ENCODE measurements around the gene AGT. TPM values are rescaled to one million over a fixed set of nuclear protein-coding genes. Genes with fewer than 3 reads are reported as not detected.
"Not testable (repeated sequence)": the region's sequence is repeated elsewhere in the genome, so short reads cannot be mapped to it uniquely, and the experiment has no call there.

AGT gene
- total RNA-seq, 2 donors from 2014 or later, result 86.3 to 152 TPM

DNA sequence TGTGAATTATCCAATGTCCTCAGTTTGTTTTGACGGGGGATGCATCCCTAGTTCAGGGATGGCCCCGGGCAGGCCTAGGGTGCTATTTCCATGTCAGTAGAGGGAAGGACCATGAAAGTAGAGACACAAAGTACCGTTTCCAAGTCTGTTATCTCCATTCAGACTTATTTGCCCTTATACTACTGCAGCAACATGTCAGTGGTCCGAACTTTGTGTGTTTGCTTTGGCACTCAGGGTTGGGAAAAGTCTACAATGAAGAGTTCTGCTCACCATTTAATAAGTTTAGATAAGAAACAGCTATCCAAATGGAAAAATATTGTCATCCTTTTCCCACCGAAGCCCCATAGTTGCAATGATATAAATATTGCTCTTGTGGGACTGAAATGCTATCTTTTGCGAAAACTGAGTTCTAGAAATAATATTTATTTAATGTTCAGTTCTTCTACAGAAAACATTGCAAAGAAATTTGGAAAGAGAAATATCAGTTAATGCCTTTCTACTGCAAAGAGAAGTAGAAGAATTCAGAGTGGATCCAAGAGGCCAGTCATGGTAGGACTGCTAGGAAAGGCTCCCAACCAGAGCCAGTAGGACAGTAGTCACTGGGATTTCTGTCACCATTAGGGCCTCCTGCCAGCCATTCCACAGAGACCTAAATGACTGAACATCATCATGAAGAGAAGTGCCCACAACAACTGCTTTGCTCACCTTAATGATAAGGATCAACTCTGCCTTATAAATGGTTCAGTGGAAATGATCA is 11.5 kb upstream of the AGT start:
- Histone ChIP-seq H3K27ac (peak overlapping the region; percentile 57 to 61), H3K9me3 (no peaks in the 10 kb centered on the region), H3K27me3 (no peaks in the 10 kb centered on the region), H3K4me1 (peaks cover 0 to 18% of the 10 kb centered on the region in 2 donors), H3K36me3 (no peaks in the 10 kb centered on the region), H3K4me3 (no peak overlapping the region)
- no peak for DNase-seq (ENCODE audit: low spot score)
- TF ChIP-seq, protein P1, sequence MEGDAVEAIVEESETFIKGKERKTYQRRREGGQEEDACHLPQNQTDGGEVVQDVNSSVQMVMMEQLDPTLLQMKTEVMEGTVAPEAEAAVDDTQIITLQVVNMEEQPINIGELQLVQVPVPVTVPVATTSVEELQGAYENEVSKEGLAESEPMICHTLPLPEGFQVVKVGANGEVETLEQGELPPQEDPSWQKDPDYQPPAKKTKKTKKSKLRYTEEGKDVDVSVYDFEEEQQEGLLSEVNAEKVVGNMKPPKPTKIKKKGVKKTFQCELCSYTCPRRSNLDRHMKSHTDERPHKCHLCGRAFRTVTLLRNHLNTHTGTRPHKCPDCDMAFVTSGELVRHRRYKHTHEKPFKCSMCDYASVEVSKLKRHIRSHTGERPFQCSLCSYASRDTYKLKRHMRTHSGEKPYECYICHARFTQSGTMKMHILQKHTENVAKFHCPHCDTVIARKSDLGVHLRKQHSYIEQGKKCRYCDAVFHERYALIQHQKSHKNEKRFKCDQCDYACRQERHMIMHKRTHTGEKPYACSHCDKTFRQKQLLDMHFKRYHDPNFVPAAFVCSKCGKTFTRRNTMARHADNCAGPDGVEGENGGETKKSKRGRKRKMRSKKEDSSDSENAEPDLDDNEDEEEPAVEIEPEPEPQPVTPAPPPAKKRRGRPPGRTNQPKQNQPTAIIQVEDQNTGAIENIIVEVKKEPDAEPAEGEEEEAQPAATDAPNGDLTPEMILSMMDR (IDR thresholded peaks at IDR 0.05), result no peak

DNA sequence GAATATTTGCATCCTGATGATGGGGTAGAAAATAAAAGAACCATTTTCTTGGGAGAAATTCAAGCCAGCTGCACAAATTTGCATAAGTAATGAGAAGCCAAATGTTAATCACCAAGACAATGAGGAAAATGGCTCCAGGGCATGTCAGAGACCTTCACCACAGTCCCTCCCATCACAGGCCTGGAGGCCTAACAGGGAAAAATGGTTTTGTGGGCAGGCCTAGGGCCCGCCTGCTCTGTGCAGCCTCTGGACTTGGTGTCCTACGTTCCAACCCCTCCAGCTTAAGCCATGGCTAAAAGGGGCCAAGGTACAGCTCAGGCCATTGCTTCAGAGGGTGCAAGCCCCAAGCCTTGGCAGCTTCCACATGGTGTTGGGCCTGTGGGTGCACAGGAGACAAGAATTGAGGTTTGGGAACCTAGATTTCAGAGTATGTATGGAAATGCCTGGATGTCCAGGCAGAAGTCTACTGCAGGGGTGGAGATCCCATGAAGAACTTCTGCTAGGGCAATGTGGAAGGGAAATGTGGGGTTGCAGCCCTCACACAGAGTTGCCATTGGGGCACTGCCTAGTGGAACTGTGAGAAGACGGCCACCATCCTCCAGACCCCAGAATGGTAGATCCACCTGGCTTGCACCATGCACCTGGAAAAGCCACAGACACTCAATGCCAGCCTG is 8.1 kb upstream of the AGT start:
- not testable (repeated sequence) for H3K9me3 ChIP-seq; H3K27me3 ChIP-seq; H3K36me3 ChIP-seq; DNase-seq (ENCODE audit: low spot score); H3K27ac ChIP-seq; H3K4me3 ChIP-seq; H3K4me1 ChIP-seq

DNA sequence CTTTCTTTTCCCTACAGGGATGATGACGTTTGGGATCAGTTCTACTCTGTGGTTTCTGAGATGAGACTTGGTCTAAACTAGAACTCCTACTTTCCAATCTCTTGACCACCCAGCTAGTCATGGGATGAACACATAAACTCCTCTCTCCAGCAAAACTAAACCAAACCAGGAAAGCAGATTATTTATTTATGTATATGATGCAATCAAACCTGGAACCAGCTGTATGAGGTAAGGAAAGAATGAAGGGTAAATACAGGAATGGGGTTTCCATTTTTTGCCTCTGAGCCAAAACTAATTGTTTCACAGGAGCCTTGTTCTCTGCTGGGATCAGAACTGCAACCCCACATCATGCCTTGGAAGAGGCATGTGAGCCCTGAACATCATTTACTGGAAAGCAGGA is 3.3 kb upstream of the AGT start:
- no peak overlapping the region for H3K27ac ChIP-seq
- no peak for DNase-seq (ENCODE audit: low spot score)
- TF ChIP-seq, protein P1 (IDR thresholded peaks at IDR 0.05), result no peak

DNA sequence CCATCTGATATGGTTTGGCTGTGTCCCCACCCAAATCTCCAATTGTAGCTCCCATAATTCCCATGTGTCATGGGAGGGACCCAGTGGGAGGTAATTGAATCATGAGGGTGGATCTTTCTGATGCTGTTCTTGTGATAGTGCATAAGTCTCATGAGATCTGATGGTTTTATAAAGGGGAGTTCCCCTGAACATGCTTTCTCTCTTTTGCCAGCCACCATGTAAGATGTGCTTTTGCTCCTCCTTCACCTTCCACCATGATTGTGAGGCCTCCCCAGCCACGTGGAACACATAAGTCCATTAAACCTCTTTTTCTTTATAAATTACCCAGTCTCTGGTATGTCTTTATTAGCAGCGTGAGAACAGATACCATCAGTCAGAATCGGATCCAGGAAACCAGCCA is 2.5 kb upstream of the AGT start:
- H3K27ac ChIP-seq; H3K36me3 ChIP-seq; H3K4me3 ChIP-seq; H3K9me3 ChIP-seq; DNase-seq (ENCODE audit: low spot score); H3K27me3 ChIP-seq: not testable (repeated sequence)
- peaks cover 0 to 28% of the 10 kb centered on the region in 2 donors for H3K4me1 ChIP-seq

More for the DNA sequence above, 3.3 kb upstream of the AGT start:
- no peaks in the 10 kb centered on the region for H3K27me3 ChIP-seq
- no peaks in the 10 kb centered on the region for H3K36me3 ChIP-seq
- H3K9me3 ChIP-seq, result no peaks in the 10 kb centered on the region
- peaks cover 0 to 27% of the 10 kb centered on the region in 2 donors for H3K4me1 ChIP-seq
- H3K4me3 ChIP-seq, result no peak overlapping the region

DNA sequence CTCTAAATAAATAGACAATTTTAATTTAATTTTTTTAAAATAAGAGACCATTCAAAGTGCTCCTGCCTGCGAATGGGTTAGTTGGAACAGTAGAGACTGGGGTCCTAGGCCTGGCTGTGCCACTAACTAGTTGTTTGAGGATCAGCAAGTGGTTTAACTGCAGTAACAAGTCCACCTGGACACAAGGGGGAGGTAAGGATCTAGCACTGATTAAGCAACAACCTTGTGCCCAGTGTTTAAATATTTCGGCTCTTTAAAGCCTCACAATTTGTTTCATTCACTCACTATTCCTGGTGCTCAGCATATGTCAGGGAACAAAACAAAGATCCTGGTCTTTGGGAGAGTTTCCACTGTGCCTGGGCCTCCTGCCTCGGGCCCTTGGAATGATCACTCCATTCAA is 1.6 kb upstream of the AGT start:
- H3K4me3 ChIP-seq, result no peak overlapping the region
- H3K36me3 ChIP-seq, result no peaks in the 10 kb centered on the region
- TF ChIP-seq, protein P1 (IDR thresholded peaks at IDR 0.05), result no peak
- peaks cover 0 to 31% of the 10 kb centered on the region in 2 donors for H3K4me1 ChIP-seq
- no peak overlapping the region for H3K27ac ChIP-seq
- no peaks in the 10 kb centered on the region for H3K9me3 ChIP-seq
- DNase-seq (ENCODE audit: low spot score), result no peak
- H3K27me3 ChIP-seq, result no peaks in the 10 kb centered on the region

DNA sequence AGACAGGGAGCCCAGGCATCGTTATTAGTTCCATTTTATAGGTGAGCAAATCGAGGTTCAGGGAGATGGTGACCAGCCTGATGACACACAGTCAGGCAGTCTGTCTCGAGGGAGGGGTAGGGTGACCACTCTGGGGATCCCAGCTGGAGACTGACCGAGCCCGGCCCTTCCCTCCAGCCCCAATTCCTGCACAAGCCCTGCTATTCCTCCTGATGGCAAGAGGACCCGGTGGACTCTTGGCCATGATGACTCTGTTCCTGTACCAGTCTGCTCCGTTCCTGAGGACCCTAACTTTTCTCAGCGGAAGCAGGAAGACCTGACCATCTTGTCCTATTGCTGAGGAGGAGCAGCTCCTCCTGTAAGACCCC is 391 bp downstream of the AGT start:
- Histone ChIP-seq H3K9me3 (no peaks in the 10 kb centered on the region), H3K27ac (peak overlapping the region; percentile 87 to 90), H3K4me3 (peak overlapping the region; percentile 43 to 55), H3K4me1 (peaks cover 0 to 48% of the 10 kb centered on the region in 2 donors), H3K27me3 (no peaks in the 10 kb centered on the region), H3K36me3 (peaks cover 9% of the 10 kb centered on the region)
- DNase-seq (ENCODE audit: low spot score), result no peak
- TF ChIP-seq, protein P1 (IDR thresholded peaks at IDR 0.05), result no peak

Data from right atrium auricular region (tissue), 2 donors.